ENCODE data around the gene CERK.

DNA sequence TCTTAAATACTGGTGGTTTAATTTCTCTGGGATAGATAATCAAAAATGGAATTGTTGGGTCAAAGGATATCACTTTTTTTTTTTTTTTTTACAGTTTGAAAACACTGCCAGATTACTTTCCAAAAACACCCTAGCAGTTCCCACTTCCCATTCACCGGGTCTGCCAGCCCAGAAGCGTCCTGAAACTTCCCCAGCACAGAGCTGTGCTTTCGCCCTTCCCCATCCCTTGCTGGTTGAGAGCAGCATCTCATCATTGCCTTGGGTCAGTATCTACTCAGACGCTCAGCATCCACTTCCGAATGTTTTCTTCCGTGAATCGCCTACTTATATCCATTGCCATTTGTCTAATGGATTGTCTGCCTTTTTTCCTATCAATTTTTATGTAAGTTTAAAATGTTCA, 5.5 kb downstream of the CERK start:
- TF ChIP-seq, protein P1, sequence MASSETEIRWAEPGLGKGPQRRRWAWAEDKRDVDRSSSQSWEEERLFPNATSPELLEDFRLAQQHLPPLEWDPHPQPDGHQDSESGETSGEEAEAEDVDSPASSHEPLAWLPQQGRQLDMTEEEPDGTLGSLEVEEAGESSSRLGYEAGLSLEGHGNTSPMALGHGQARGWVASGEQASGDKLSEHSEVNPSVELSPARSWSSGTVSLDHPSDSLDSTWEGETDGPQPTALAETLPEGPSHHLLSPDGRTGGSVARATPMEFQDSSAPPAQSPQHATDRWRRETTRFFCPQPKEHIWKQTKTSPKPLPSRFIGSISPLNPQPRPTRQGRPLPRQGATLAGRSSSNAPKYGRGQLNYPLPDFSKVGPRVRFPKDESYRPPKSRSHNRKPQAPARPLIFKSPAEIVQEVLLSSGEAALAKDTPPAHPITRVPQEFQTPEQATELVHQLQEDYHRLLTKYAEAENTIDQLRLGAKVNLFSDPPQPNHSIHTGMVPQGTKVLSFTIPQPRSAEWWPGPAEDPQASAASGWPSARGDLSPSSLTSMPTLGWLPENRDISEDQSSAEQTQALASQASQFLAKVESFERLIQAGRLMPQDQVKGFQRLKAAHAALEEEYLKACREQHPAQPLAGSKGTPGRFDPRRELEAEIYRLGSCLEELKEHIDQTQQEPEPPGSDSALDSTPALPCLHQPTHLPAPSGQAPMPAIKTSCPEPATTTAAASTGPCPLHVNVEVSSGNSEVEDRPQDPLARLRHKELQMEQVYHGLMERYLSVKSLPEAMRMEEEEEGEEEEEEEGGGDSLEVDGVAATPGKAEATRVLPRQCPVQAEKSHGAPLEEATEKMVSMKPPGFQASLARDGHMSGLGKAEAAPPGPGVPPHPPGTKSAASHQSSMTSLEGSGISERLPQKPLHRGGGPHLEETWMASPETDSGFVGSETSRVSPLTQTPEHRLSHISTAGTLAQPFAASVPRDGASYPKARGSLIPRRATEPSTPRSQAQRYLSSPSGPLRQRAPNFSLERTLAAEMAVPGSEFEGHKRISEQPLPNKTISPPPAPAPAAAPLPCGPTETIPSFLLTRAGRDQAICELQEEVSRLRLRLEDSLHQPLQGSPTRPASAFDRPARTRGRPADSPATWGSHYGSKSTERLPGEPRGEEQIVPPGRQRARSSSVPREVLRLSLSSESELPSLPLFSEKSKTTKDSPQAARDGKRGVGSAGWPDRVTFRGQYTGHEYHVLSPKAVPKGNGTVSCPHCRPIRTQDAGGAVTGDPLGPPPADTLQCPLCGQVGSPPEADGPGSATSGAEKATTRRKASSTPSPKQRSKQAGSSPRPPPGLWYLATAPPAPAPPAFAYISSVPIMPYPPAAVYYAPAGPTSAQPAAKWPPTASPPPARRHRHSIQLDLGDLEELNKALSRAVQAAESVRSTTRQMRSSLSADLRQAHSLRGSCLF (CRISPR knock-in tag; IDR thresholded peaks at IDR 0.05; ENCODE audit: borderline replicate concordance), result no peak
- no peak for TF ChIP-seq ZNF30 (CRISPR knock-in tag; IDR thresholded peaks at IDR 0.05)
- no peak for TF ChIP-seq EZH2 (conservative IDR thresholded peaks at IDR 0.05; ENCODE audit: low read depth, low read length)

All from HepG2 (cell line).